ENCODE results near the gene VPS72.

VPS72 gene

DNA sequence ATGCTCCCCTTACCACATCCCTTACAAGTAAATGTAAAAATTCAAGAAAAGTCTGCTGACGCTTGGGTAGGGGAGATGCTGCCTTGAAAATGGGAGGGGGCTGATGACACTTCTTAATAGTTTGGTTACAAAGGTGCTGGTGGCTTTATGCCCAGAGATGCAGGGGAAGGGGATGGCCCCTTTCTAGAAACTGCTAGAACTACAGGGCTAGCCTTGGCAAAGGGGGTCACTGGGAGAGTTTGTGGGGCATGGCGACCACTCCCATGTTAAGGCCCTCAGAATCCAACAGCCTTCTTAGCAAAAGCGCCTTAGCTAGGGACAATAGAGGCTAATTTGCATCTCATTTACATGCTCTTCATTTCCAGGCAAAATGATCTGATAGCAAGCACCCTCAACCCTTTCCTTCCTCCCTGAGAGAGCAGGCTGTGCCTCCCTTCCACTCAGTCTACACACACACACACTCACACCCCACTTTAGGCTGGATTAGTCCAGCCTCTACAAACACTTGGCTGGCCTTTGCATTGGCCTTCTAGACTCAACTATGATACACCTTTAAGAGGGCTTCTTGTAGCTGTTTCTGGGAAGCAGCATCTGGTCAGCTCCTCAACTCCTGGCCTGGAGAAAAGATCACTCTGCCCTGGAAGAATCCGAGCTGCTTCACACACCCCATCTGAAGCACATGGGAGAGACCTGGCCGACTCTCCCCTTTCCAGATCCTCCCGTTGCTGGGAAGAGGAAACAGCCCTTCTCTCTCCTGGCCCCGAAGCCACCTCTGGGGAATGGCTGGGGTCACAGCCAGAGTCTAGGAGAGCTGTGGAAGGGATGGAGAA lies 45.3 kb downstream of the VPS72 start:
- no peak for DNase-seq

DNA sequence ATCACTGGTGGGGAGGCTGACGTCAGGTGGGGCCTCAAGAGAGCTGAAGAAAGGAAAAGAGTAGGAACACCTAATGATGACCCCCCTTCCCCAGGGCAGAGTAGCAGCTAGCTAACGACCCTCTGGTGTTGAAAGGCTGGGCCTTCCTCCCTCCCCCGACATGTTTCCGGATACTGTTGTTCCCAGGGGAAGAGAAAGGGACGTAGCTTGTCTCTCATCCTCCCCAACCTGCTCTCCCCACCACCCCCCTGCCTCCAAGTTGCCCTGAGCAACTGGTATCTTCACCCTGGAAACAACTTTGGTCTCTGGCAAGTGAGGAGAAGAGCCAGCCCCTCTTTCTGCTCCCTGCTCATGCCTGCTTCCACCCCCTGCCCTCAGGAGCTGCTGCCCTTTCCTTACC lies 46.0 kb downstream of the VPS72 start:
- DNase-seq, result no peak

DNA sequence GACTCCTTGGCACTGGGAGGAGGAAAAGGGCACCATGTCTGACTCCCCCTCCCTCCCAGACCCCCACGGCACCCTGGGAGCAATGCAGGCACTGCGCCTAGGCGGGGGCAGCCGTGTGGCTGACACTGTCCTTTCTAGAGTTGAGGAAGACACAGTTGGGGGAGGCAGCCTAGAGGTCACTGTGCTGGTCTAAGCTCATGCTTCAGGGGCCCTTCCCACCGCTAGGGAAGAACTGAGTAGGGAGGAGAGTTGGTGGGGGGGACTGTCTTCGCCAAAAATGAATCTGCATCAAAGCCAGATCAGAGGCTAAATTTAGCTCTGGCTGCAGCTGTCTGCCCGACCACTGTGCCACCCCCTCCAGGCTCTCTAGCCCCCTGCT lies 47.0 kb downstream of the VPS72 start:
- no peak for DNase-seq

DNA sequence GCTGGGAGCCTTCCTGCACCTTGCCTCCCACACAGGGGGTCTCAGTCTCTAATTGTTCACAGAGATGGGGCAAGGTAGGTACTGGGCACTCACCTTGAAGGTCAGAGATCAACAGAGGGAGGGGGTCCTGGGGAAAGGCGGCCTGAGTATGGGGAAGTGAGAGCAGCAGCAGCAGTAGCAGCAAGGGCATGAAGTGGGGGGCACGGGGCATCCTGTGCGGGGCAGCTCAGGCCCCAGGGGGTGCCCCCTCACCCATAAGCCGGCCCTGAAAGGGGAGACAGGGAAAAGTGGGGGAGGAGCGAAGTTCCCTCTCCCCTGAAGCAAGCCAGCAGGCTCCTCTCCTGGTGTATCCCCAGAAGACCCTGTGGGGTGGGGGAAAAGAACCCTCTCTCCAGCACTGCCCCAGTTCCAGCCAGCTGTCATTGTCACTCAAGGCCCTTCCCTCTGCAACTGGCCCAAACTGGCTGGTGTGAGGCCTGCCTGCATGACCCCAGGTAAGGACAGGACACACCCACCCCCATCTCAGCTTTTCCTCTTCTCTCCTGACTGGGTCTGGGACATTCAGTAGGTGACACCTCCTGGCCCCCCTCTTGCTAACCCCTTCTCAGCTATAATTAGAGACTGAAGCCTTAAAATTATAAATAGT lies 47.5 kb downstream of the VPS72 start:
- DNase-seq, result no peak

DNA sequence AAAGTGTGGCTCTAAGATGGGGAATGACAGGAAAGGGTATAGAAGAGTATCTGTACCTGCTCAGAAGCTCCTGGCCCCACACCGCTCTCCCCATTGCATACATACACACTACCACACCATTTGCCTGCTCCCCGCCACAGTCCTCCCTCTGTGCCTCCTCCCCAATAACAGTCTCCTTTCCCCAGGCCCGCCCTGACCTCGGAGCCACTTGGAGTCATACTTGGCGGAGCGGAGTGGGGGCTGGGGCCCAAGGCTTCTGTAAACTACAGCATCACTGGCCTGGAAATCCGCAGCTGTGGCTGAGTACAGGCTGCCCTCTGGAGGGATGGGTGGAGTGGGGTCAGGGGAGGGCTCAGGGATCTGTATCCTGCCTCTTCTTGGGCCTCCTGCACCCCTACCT lies 52.2 kb downstream of the VPS72 start:
- no peak for DNase-seq

DNA sequence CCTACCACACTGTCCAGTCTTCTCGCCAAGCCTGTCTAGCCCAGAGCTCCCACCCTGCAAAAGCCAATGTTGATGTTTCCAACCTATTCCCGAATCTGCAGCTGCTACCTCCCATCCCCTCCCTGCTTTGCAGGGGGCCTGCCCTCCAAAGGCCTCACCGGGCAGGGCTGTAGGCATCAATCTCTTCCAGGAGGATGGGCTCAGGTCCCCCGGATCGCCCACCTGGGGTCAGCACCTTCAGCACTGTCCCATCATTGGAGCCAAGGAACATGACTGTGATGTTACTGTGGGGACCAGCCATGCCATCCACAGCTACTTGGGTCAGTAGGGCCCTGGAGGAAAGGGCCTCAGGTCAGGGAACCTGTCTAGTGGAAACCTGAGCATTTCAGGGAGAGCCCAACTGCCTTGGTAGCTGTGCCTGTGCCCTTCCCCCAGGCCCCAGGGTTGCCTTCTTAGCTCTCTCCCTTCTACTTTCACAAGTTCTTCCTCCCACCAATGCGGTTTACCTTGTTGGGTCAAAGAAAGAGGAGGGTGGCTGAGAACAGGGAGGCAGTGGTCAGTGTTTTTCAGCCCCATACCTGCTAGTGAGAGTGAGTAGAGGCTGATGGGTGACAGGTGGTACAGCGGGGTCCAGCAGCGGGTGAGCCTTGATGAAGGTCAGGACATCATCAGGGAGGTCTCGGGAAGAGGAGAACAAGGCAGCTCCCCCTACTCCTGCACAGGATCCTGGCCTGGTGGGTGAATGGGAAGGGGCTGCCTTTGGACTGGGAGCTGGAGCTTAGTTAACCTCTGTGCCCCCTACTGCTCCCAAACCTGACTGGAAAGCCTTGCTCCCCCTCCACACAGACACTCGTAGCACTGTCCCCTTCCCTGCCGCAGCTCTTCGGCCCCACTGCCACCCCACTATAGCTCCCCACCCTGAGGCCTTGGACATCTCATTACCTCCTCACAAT lies 54.3 kb downstream of the VPS72 start:
- DNase-seq, result no peak

DNA sequence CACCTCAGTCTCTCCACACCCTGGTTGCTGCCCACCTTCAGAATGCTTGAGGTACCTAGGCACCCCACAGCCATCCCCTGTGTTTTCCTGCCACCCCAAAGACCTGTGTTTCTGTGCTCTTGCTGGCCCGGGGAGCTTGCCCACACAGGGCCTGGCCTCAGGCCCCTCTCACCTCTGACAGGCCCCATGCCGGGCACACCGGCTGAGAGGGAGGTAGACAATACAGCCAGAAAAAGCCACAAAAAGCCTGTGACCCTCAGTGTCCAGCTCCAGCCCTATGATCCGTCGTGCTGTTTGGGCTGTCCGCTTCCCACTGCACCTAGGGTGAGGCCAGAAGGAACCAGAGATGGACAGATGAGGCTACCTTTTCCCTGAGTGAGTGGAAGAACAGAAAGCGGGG lies 55.0 kb downstream of the VPS72 start:
- DNase-seq, result no peak

DNA sequence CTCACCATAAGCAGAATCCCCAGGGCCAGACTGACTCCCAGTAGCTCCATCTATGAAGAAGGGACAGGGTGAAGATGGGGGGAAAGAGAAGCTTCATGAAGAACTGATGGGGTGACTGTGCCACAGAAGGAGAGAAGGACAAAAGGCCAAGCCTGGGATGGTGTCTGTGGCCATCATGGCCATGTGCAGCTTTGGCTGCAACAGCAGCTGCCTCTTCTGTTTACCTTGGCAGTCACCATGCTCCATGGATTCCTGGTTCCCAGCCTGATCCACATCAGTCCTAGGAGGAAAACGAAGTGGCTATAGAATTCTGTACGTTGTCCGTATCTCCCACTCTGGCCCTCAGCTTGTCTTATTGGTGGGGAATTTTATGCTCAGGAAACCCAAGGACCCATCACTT lies 55.6 kb downstream of the VPS72 start:
- peak in 1 of 2 experiments; percentile 51 for DNase-seq

DNA sequence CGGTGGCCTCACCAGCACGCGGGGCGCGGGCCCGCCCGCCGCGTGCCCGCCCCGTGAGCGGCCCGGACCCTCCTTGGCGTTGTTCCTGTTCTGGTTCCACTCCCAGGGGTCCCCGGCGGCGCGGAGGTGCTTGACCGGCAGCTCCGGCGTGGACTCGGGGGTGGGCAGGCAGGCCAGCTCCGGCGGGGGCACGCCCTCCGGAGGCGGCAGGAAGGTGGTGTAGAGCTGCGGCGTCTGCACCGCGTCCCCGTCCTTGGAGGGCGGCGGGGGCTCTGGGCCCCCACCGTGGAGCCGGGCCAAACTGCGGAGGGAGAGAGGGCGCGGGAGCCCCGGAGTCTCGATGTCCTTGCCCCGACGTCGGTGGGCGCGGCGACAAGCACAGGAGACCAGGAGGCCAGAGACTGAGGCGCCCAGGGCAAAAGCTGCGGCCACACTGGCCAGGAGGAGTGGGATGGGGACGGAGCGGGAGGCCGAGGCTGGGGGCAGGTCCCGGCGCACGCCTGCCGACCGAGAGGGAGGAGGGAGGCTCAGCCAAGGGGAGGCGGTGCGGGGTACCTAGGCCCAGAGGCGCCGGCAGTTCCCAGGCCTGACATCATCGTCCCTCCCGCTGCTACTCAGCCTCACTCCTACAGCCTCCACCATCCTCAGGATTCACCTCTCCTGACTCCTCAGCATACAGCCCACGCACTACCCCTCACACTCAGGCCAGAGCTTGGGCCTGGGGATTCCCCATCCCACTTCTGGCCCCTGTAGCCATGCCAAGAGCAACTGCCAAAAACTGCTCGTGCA lies 56.8 kb downstream of the VPS72 start:
- no peak for DNase-seq

DNA sequence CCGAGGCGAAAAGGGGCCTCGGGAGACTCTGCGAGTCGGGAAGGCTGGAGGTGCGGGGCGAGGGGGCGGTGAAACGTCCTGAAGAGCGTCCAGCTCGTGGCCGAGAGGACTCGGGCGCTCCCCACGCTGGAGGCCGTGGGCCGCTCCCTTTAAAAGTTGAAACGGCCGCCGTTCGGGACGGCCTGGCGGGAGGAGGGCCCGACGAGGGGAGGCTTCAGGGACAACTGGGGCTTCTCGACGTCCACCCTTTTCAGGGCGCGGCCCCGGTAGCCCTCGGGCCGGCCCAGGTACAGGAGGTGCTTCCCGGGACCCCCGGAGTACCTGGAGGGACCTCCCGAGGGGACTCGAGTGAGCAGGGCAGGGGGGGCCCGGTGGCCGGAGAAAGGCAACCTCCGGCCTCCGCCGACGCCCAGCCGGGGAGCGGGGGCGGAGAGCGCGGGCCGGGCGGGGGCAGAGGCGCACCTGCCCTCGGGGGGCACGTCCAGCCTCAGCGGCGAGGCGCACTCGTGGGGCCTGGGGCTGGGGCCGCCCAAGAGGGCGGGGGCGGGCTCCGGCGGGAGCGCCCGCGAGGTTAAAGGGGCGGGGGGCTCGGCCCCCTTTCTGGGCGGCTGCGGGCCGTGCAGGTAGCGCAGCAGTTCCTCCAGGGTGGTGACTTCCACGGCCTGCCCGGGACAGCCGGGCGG lies 57.5 kb downstream of the VPS72 start:
- no peak for DNase-seq

DNA sequence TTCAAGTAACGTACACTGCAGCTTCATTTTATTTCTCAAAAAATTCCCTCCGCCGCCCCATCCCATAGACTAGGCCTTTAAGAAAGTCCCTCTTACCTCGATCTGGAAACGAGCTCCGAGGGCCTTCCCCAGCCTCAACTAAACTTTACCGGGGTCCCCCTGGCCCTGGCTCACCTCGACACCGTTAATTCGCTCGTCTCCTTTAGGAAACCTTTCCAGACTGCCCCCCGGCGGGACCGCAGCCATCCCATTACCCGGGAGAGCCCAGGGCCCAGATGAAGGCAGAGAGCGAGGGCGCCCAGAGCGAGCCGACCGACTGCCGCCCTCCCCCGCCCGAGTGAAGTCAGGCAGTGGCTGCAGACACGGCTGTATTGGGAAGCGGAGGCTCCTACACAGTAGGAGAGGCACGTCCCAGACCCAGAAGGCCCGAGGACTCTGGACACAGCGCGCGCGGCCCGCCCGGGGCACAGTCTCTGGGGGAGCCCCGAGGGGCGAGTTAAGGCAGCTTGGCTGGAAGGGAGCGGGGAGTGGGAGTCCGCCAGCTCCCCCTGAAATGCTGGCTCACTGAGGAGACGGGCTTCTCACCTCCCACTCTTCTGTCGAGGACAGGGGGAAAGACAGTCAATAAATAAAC lies 58.2 kb downstream of the VPS72 start:
- DNase-seq, result no peak

DNA sequence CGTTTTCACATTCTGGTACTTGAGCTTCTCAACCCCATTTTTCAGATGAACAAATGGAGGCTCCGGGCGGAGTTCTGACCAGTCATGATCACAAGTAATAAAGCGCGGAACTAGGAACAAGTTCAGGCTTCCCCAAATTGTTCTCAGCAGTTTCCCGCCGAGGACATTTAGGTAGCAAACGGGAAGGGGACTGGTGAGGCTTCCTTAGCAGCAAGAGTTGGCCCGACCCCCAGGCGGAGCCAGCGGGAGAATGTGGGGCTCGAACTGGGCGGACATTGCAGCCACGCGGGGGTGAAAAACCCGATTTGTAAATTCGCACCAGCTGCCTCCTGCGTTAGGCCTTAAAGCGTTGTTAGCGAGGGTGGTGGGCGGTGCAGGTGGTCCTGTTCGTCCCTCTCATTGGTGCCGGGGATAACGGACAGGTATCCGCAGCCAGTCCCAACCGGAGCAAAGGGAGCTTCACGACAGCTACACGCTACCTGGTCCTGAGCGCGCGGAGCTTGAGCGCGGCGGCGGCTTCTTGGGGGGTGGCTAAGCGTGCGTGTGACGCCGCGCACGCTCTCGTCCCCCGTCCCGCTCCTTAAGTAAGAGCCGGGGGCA lies 58.9 kb downstream of the VPS72 start:
- DNase-seq, result no peak

DNA sequence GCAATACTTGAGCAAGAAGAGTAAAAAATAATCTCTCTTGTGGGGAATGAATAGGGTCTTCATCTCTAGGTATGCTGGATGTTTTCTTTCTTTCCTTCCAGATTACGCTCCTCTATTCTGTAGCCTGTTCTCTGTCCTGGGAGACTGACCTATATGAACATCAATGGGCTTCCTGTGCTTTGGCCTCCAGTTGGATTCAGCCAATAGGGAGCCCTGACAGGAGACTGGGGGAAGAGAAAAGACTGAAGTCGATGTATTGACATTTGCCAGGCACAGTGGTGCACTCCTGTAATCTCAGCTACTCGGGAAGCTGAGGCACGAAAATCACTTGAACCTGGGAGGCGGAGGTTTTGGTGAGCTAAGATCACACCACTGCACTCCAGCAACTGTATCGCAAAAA lies 61.2 kb downstream of the VPS72 start:
- DNase-seq, result no peak
